Panc1 (cell line): ENCODE measurements around the gene NPPC. TPM values are rescaled to one million over a fixed set of nuclear protein-coding genes. Genes with fewer than 3 reads are reported as not detected.

Experiments used
- ATAC-seq: fragments of 200-7000 bp; cut with Tn5 transposase; 2 replicates; pipeline ENCODE4 v1.9.1; 2020; ENCODE audit warnings: mild to moderate bottlenecking, moderate library complexity
- BruUV-seq: library from RNA; stranded (reverse); fragments of 400-500 nt; replicated peaks from 2 replicates; lab custom pipeline; 2021; lab: Mats Ljungman, UMichigan
- CTCF ChIA-PET: fragments of 300-600 bp; sonication (Branson Sonifier 250); formaldehyde crosslinking; loops from one replicate; lab custom pipeline; 2022; ENCODE audit warnings: antibody characterized with exemption; lab: Charles Lee
- POLR2A ChIA-PET: fragments of 300-600 bp; sonication (Branson Sonifier 250); formaldehyde crosslinking; loops from one replicate; lab custom pipeline; 2022; ENCODE audit warnings: antibody characterized with exemption; lab: Charles Lee
- DNase-seq: peaks from one replicate; pipeline ENCODE4 v3.0.0-alpha.2; 2010; ENCODE audit warnings: low read depth, low spot score
- H3K27ac ChIP-seq: 2 replicates; pipeline ENCODE4 v1.5.1; 2011; ENCODE audit warnings: mild to moderate bottlenecking, low read length, inconsistent platforms
- H3K27me3 ChIP-seq: fragments of 200-500 bp; sonication (Bioruptor generic); 2 replicates; pipeline ENCODE4 v1.6.0; 2014; ENCODE audit warnings: low read length, inconsistent platforms; ENCODE audit not compliant: control insufficient read depth, insufficient read depth
- H3K36me3 ChIP-seq: fragments of 200-500 bp; sonication (Bioruptor generic); 2 replicates; pipeline ENCODE4 v1.5.1; 2014; ENCODE audit warnings: inconsistent platforms, mild to moderate bottlenecking, low read length, moderate library complexity; ENCODE audit not compliant: control insufficient read depth, insufficient read depth
- H3K4me1 ChIP-seq: 2 replicates; pipeline ENCODE4 v1.5.1; 2011; ENCODE audit warnings: inconsistent platforms, mild to moderate bottlenecking, low read length, moderate library complexity; ENCODE audit not compliant: control insufficient read depth, insufficient read depth
- H3K4me3 ChIP-seq, 2 experiments: 2 replicates each; pipeline ENCODE4 v1.5.1; 2011 to 2012; ENCODE audit warnings: low read depth in 2 of 2, low read length in 2 of 2, mild to moderate bottlenecking in 2 of 2, inconsistent platforms in 1 of 2, moderate library complexity in 1 of 2
- H3K9me3 ChIP-seq: fragments of 200-500 bp; sonication (Bioruptor generic); 2 replicates; pipeline ENCODE4 v1.5.1; 2014; ENCODE audit warnings: low read depth, mild to moderate bottlenecking, inconsistent platforms, low read length, moderate library complexity; ENCODE audit not compliant: control insufficient read depth, insufficient read depth
- CTCF ChIP-seq: fragments of 450-650 bp; IDR thresholded peaks from 2 replicates; pipeline ENCODE4 v1.5.1; 2017; ENCODE audit warnings: mild to moderate bottlenecking
- POLR2AphosphoS5 ChIP-seq: IDR thresholded peaks from 2 replicates; pipeline ENCODE4 v1.6.1; 2012; ENCODE audit warnings: mild to moderate bottlenecking, low read depth, low read length, moderate library complexity
- REST ChIP-seq, 2 experiments: IDR thresholded peaks; 2 replicates each; pipeline ENCODE4 v1.6.1; 2011 to 2012; ENCODE audit warnings: low read depth in 2 of 2, control low read depth in 1 of 2, low read length in 1 of 2, mild to moderate bottlenecking in 1 of 2, moderate library complexity in 1 of 2; ENCODE audit not compliant: insufficient read depth in 1 of 2
- SIN3A ChIP-seq: IDR thresholded peaks from 2 replicates; pipeline ENCODE4 v1.6.1; 2012; ENCODE audit warnings: low read depth, mild to moderate bottlenecking, low read length, moderate library complexity, borderline replicate concordance; ENCODE audit not compliant: insufficient read depth
- TCF7L2 ChIP-seq: IDR thresholded peaks from 2 replicates; pipeline ENCODE4 v1.6.1; 2011; ENCODE audit warnings: mild to moderate bottlenecking, low read depth, low read length, inconsistent platforms
- in situ Hi-C: cut with HindIII; loops from 2 replicates; pipeline ENCODE4 v1.10.0; 2016; ENCODE audit warnings: low sequenced_read_pairs, low pct_unique_long_range_greater_than_20kb
- intact Hi-C: fragments of 100-400 bp; cut with micrococcal nuclease; formaldehyde crosslinking; loops from one replicate; pipeline ENCODE4 v1.10.0; 2022; ENCODE audit not compliant: unreplicated experiment
- total RNA-seq: library from RNA; stranded (reverse); gene quantifications from one replicate; pipeline ENCODE4 v1.2.1, GENCODE V29; 2021; ENCODE audit not compliant: unreplicated experiment

The NPPC gene
- total RNA-seq, 1 experiment from 2014 or later, result 1.1 TPM

- intact Hi-C loops, result loop anchor here (5.0 kb wide), 1 partner anchor 214 kb away; no protein-coding TSS in a partner anchor
- in situ Hi-C loops, result no loop called here
- H3K36me3 ChIP-seq, result no peaks in the 10 kb centered on the region
- no peak overlapping the region for H3K27ac ChIP-seq
- no peaks in the 10 kb centered on the region; the same call in 1 of the 2 replicates for H3K27me3 ChIP-seq
- TF ChIP-seq POLR2AphosphoS5 (no peak), CTCF (peak; percentile 37)
- no TSS peak for BruUV-seq
- no peak overlapping the region for H3K4me3 ChIP-seq
- DNase-seq (no peak), ATAC-seq (no peak)
- ChIA-PET CTCF (interaction anchor here (1.5 kb wide), 1 partner anchor 28 kb away, joined by 3 read pairs; no protein-coding TSS in a partner anchor), POLR2A (no interaction called here)
- no peaks in the 10 kb centered on the region for H3K9me3 ChIP-seq
- peaks cover 4% of the 10 kb centered on the region; the same call in 1 of the 2 replicates for H3K4me1 ChIP-seq
These were observed 2.3 kb upstream of the NPPC start for GRCh38 chr2:231928481-231928880.

GRCh38 chr2:231927566-231927890 is 1.3 kb upstream of the NPPC start:
- ChIA-PET CTCF (no interaction called here), POLR2A (no interaction called here)
- no TSS peak for BruUV-seq
- Histone ChIP-seq H3K27me3 (no peaks in the 10 kb centered on the region; the same call in 1 of the 2 replicates), H3K4me1 (peaks cover 4% of the 10 kb centered on the region; the same call in 1 of the 2 replicates), H3K36me3 (no peaks in the 10 kb centered on the region), H3K9me3 (no peaks in the 10 kb centered on the region), H3K4me3 (no peak overlapping the region), H3K27ac (no peak overlapping the region)
- DNase-seq, result no peak
- in situ Hi-C loops (no loop called here), intact Hi-C loops (loop anchor here (5.0 kb wide), 1 partner anchor 215 kb away; no protein-coding TSS in a partner anchor)
- TF ChIP-seq CTCF (no peak), REST (IDR thresholded peaks at IDR 0.05; ENCODE audit: insufficient read depth in 1 of 2, low read depth in 2 of 2, low read length in 1 of 2) (no peak), SIN3A (no peak), POLR2AphosphoS5 (no peak), TCF7L2 (no peak)
- no peak for ATAC-seq
